NT2/D1 (cell line): Measurements from ENCODE around the gene WDR90.

Source experiments
- SUZ12 ChIP-seq: IDR thresholded peaks from 2 replicates; pipeline ENCODE4 v1.6.1; 2011; ENCODE audit not compliant: insufficient read length, insufficient read depth; ENCODE audit errors: extremely low read depth
- YY1 ChIP-seq: IDR thresholded peaks from 2 replicates; pipeline ENCODE4 v1.6.1; 2011; ENCODE audit not compliant: insufficient read length, insufficient read depth
- ZNF274 ChIP-seq: IDR thresholded peaks from 2 replicates; pipeline ENCODE4 v1.6.1; 2011; ENCODE audit warnings: mild to moderate bottlenecking, low read depth, low read length

- no peak for TF ChIP-seq YY1
- TF ChIP-seq ZNF274, result no peak
- TF ChIP-seq SUZ12, result no peak
Measured at GRCh38 chr16:707062-707538, 57.9 kb downstream of the WDR90 start.
